GM12873 (cell line): ENCODE measurements around the gene PDK4.

Experiments used
- CTCF ChIP-seq: IDR thresholded peaks from 2 replicates; pipeline ENCODE4 v1.5.1; 2012; ENCODE audit warnings: low read depth, mild to moderate bottlenecking, moderate library complexity, low read length, control low read depth; ENCODE audit not compliant: insufficient read depth; ENCODE audit errors: missing control alignments

PDK4 gene

GRCh38 chr7:95537468-95537867, 58.8 kb downstream of the PDK4 start:
- TF ChIP-seq CTCF: no peak

- no peak for TF ChIP-seq CTCF
These were observed 59.5 kb downstream of the PDK4 start for GRCh38 chr7:95536656-95537311.

- TF ChIP-seq CTCF: no peak
These were observed 60.7 kb downstream of the PDK4 start for GRCh38 chr7:95535662-95536061.

- no peak for TF ChIP-seq CTCF
These were observed 61.5 kb downstream of the PDK4 start for GRCh38 chr7:95534796-95535195.
